ENCODE results near the gene SIDT1.

The SIDT1 gene

GRCh38 chr3:113533534-113533892 is 1.2 kb downstream of the SIDT1 start:
- Mint-ChIP-seq H3K27ac (peak overlapping the region; percentile 98), H3K4me3 (peak overlapping the region; percentile 92 to 98), H3K27me3 (no peaks in the 10 kb centered on the region), H3K9me3 (no peaks in the 10 kb centered on the region), H3K4me1 (peaks cover 56% of the 10 kb centered on the region)
- ATAC-seq (peak; percentile 45), DNase-seq (peak in 1 of 2 donors; percentile 42)

GRCh38 chr3:113534365-113534764 is 2.0 kb downstream of the SIDT1 start:
- no peaks in the 10 kb centered on the region for H3K27me3 Mint-ChIP-seq
- no peak overlapping the region for H3K27ac Mint-ChIP-seq
- peak; percentile 21 for ATAC-seq
- peak overlapping the region; percentile 92 to 98 for H3K4me3 Mint-ChIP-seq
- DNase-seq: peak in 1 of 2 donors; percentile 23
- peaks cover 52% of the 10 kb centered on the region for H3K4me1 Mint-ChIP-seq
- no peaks in the 10 kb centered on the region for H3K9me3 Mint-ChIP-seq

GRCh38 chr3:113535898-113536297 is 3.5 kb downstream of the SIDT1 start:
- peak overlapping the region; percentile 12 to 53 for H3K4me3 Mint-ChIP-seq
- peaks cover 49% of the 10 kb centered on the region for H3K4me1 Mint-ChIP-seq
- ATAC-seq: no peak
- no peaks in the 10 kb centered on the region for H3K27me3 Mint-ChIP-seq
- no peak overlapping the region for H3K27ac Mint-ChIP-seq
- peaks cover 0 to 3% of the 10 kb centered on the region in 2 donors for H3K9me3 Mint-ChIP-seq
- no peak for DNase-seq

GRCh38 chr3:113536627-113537101 is 4.3 kb downstream of the SIDT1 start:
- Mint-ChIP-seq H3K9me3 (peaks cover 0 to 3% of the 10 kb centered on the region in 2 donors), H3K27me3 (no peaks in the 10 kb centered on the region), H3K4me1 (peaks cover 42% of the 10 kb centered on the region), H3K4me3 (no peak overlapping the region), H3K27ac (no peak overlapping the region)
- DNase-seq: no peak
- no peak for ATAC-seq

- ATAC-seq (no peak), DNase-seq (no peak)
- no peak overlapping the region for H3K4me3 Mint-ChIP-seq
- H3K27ac Mint-ChIP-seq: no peak overlapping the region
- peaks cover 0 to 3% of the 10 kb centered on the region in 2 donors for H3K9me3 Mint-ChIP-seq
- no peaks in the 10 kb centered on the region for H3K27me3 Mint-ChIP-seq
- peaks cover 38% of the 10 kb centered on the region for H3K4me1 Mint-ChIP-seq
Observed at GRCh38 chr3:113537155-113537554, 4.8 kb downstream of the SIDT1 start.

GRCh38 chr3:113541519-113541918 is 9.2 kb downstream of the SIDT1 start:
- H3K9me3 Mint-ChIP-seq: peaks cover 7 to 8% of the 10 kb centered on the region in 2 donors
- H3K27ac Mint-ChIP-seq: no peak overlapping the region

GRCh38 chr3:113545594-113545993 is 13.2 kb downstream of the SIDT1 start:
- no peak overlapping the region for H3K27ac Mint-ChIP-seq
- H3K27me3 Mint-ChIP-seq: no peaks in the 10 kb centered on the region
- no peak for ATAC-seq
- DNase-seq: no peak
- H3K9me3 Mint-ChIP-seq: peaks cover 7 to 8% of the 10 kb centered on the region in 2 donors
- peaks cover 45% of the 10 kb centered on the region for H3K4me1 Mint-ChIP-seq
- peak overlapping the region in 1 of 2 donors; percentile 79 for H3K4me3 Mint-ChIP-seq

More at GRCh38 chr3:113541519-113541918, 9.2 kb downstream of the SIDT1 start:
- ATAC-seq (no peak), DNase-seq (no peak)
- no peaks in the 10 kb centered on the region for H3K27me3 Mint-ChIP-seq
- H3K4me1 Mint-ChIP-seq: peaks cover 45% of the 10 kb centered on the region
- H3K4me3 Mint-ChIP-seq: no peak overlapping the region

GRCh38 chr3:113546414-113546893 is 14.1 kb downstream of the SIDT1 start:
- H3K27ac Mint-ChIP-seq: peak overlapping the region; percentile 36 to 88
- peaks cover 50% of the 10 kb centered on the region for H3K4me1 Mint-ChIP-seq
- DNase-seq (no peak), ATAC-seq (peak; percentile 33)
- peak overlapping the region; percentile 53 to 79 for H3K4me3 Mint-ChIP-seq
- H3K27me3 Mint-ChIP-seq: no peaks in the 10 kb centered on the region
- H3K9me3 Mint-ChIP-seq: peaks cover 5 to 7% of the 10 kb centered on the region in 2 donors

GRCh38 chr3:113548501-113548900 is 16.1 kb downstream of the SIDT1 start:
- DNase-seq: no peak
- ATAC-seq: no peak
- Mint-ChIP-seq H3K27ac (peak overlapping the region in 1 of 2 donors; percentile 7), H3K4me1 (peaks cover 45% of the 10 kb centered on the region), H3K4me3 (no peak overlapping the region), H3K27me3 (no peaks in the 10 kb centered on the region), H3K9me3 (no peaks in the 10 kb centered on the region)

- no peak overlapping the region for H3K27ac Mint-ChIP-seq
Observed at GRCh38 chr3:113551820-113552219, 19.5 kb downstream of the SIDT1 start.

GRCh38 chr3:113552851-113553250 is 20.5 kb downstream of the SIDT1 start:
- ATAC-seq (peak; percentile 53), DNase-seq (no peak)
- no peaks in the 10 kb centered on the region for H3K9me3 Mint-ChIP-seq
- H3K4me3 Mint-ChIP-seq: no peak overlapping the region
- no peaks in the 10 kb centered on the region for H3K27me3 Mint-ChIP-seq
- H3K27ac Mint-ChIP-seq: no peak overlapping the region
- peaks cover 21% of the 10 kb centered on the region for H3K4me1 Mint-ChIP-seq

More at GRCh38 chr3:113551820-113552219, 19.5 kb downstream of the SIDT1 start:
- no peak for ATAC-seq
- Mint-ChIP-seq H3K4me3 (no peak overlapping the region), H3K9me3 (no peaks in the 10 kb centered on the region), H3K4me1 (peaks cover 24% of the 10 kb centered on the region), H3K27me3 (no peaks in the 10 kb centered on the region)
- DNase-seq: no peak

- H3K9me3 Mint-ChIP-seq: no peaks in the 10 kb centered on the region
- no peak overlapping the region for H3K4me3 Mint-ChIP-seq
- no peaks in the 10 kb centered on the region for H3K27me3 Mint-ChIP-seq
- DNase-seq (no peak), ATAC-seq (no peak)
- H3K4me1 Mint-ChIP-seq: peaks cover 20% of the 10 kb centered on the region
- H3K27ac Mint-ChIP-seq: no peak overlapping the region
Observed at GRCh38 chr3:113555138-113555537, 22.8 kb downstream of the SIDT1 start.

- H3K4me3 Mint-ChIP-seq: no peak overlapping the region
- H3K4me1 Mint-ChIP-seq: peaks cover 19% of the 10 kb centered on the region
- no peaks in the 10 kb centered on the region for H3K9me3 Mint-ChIP-seq
- no peak overlapping the region for H3K27ac Mint-ChIP-seq
- no peaks in the 10 kb centered on the region for H3K27me3 Mint-ChIP-seq
- DNase-seq (no peak), ATAC-seq (no peak)
Observed at GRCh38 chr3:113556316-113556945, 24.1 kb downstream of the SIDT1 start.

GRCh38 chr3:113556946-113557335 is 24.6 kb downstream of the SIDT1 start:
- Mint-ChIP-seq H3K27ac (no peak overlapping the region), H3K4me3 (no peak overlapping the region), H3K4me1 (peaks cover 19% of the 10 kb centered on the region), H3K9me3 (no peaks in the 10 kb centered on the region), H3K27me3 (no peaks in the 10 kb centered on the region)
- ATAC-seq: no peak
- no peak for DNase-seq

- Mint-ChIP-seq H3K4me3 (no peak overlapping the region), H3K4me1 (peaks cover 19% of the 10 kb centered on the region), H3K27me3 (no peaks in the 10 kb centered on the region), H3K9me3 (no peaks in the 10 kb centered on the region), H3K27ac (peak overlapping the region in 1 of 2 donors; percentile 83)
- DNase-seq (no peak), ATAC-seq (no peak)
Observed at GRCh38 chr3:113557374-113557773, 25.0 kb downstream of the SIDT1 start.

GRCh38 chr3:113559009-113559408 is 26.7 kb downstream of the SIDT1 start:
- peaks cover 14% of the 10 kb centered on the region for H3K4me1 Mint-ChIP-seq

More at GRCh38 chr3:113559009-113559408, 26.7 kb downstream of the SIDT1 start:
- H3K27me3 Mint-ChIP-seq: no peaks in the 10 kb centered on the region
- DNase-seq (no peak), ATAC-seq (no peak)
- no peak overlapping the region for H3K27ac Mint-ChIP-seq
- H3K9me3 Mint-ChIP-seq: no peaks in the 10 kb centered on the region
- H3K4me3 Mint-ChIP-seq: no peak overlapping the region
